Stimulated activated naive CD4-positive, alpha-beta T cell treated with Interleukin-2 at 50 U/mL for 16 hours (primary cell): ENCODE results near the gene CMSS1.

Experiments used
- DNase-seq: peaks from one replicate; lab custom pipeline; 2025; lab: John Stamatoyannopoulos, UW

CMSS1 gene

DNA sequence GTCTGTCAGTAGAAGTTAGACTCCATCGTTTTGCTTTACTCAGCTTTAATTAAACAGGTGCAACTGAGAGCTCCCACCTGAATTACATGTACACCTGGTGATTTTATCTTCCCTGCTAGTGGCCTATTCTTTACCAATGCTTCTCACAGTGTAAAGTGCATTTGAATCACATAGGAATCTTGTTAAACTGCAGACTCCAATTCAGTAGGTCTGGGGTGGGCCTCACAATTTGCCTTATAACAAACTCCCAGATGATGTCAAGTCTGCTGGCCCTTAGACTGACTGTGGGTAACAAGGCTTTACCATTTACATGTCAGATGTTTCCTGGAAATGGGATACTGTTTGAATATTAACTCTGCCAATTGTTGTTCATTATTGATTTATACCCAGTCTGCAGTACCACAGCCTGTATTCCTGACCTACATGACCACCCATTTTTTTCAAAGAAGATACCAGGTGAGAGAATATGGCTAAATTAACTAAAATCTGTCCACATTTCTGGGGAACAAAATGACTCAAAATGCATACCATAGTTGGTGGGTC is 37.2 kb downstream of the CMSS1 start:
- no peak for DNase-seq

DNA sequence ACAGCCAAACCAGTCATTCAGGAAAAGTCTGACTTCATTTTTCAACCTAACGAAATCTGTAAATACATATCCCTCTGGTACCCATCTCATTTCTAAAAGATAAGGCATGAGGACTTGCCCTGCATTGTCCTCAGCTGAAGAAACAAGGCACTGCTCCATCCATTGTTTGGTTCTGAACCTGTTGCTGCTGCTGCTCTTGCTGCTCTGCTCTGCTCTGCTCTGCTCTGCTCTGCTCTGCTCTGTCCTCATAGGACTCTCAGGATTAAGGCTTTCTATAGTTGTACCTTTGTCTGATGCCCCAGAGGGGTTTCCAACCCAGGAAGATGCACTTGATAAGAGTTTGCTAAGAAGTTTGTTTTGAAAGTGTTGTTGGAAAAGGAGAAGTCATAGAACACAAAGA is 38.2 kb downstream of the CMSS1 start:
- DNase-seq, result no peak

DNA sequence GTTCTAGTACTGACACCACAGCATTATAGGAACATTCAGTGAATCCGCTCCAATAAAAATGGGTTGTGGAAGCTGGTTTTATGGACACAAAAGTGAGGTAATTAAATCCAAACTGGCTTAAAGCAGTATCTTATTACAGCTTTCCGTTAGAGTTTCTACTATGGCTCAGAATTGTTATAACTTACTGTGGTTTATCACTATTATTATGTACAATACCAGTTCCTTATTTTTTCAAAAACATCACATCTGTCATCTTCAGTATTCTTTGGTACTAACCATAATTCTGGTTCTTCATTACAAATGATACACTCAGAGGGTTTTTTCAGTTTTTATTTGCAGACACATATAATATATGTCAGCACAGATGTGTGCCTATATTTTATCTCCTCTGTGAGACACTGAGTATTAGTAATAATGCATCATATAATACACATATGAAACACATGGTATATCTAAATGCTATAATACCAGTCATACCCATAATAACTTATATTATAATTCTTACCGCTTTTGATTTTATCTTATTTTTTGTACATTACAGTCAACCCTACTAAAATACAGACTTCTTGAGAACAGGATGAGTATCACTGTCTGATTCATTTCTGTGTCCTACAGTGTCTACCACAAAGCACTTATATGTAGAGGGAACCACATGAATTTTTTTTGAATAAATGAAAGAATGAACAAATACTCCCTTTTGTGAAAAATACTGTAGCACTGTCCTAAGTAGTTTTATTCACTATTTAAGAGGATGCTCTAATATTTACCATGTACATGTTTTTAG is 39.0 kb downstream of the CMSS1 start:
- no peak for DNase-seq

DNA sequence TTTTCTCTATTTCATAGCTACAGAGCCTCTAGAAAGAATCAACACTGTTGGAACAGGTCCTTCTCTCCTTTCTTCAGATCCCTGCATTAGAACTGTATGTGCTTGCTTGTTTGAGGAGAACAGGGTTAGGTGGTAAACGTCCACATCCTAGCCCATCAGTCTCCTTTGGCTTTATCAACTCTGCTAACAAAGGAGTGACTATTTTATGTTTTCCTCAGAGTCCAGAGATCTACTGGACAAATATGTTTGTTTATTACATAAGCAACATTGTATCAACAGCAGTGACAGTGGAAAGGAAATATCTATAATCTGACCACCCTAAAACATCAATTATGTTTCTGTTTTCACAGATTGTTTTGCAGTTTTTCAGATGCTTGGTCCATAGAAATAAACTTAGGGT is 39.6 kb downstream of the CMSS1 start:
- no peak for DNase-seq

DNA sequence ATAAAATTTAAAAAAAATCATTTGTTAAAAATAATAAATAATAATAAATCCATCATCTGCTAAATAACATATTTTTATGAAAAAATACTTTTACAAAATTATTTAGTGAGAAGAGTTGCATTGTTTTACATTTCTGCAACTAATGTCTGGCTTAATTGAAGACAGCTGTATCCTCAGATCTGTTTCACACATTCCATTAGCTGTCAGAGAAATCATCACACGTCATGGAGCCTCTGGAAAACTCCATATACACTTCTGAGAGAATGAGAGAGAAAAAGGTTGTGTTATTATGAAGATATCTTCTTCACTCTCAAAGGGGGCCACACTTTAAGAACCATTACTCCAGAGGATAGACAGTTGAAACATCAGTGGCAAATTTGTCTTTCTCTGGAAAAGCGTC is 40.8 kb downstream of the CMSS1 start:
- DNase-seq, result no peak

DNA sequence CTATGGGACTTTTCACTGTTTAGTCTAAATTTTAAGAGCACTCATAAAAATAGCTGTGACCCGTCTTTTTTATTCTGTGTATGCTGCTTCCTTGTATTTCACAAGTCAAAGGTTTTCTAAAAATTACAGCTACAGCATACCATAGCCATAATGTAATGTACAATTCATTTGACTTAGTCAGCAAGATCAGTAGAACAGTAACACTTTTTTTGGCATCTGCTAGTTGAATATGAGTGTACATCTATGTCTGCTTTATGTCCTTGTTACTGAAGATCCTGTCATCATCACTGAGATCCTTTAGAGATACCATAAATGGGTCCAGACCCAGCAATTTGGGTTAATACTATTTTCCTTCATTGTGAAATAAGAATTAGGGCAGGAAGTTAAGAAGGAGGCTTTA is 42.2 kb downstream of the CMSS1 start:
- no peak for DNase-seq

DNA sequence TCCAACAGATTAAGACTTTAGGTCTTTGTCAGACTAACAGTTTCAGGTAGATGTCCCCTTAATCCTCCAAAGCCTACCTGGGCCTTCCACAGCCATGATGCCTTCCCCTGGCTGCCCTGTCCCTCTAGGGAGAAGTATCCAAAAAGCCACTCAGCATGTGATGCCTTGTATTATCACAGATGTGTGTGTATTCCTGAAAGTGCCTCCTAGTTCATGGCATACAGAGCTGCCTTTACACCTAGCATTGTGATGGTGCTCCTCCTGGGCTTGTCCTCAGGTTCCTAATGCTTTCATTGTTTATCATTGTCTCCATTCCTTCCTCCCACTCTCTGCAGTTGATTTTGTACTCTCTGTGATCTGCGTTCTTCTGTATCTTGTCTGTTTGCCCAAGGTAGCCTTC is 43.6 kb downstream of the CMSS1 start:
- no peak for DNase-seq

DNA sequence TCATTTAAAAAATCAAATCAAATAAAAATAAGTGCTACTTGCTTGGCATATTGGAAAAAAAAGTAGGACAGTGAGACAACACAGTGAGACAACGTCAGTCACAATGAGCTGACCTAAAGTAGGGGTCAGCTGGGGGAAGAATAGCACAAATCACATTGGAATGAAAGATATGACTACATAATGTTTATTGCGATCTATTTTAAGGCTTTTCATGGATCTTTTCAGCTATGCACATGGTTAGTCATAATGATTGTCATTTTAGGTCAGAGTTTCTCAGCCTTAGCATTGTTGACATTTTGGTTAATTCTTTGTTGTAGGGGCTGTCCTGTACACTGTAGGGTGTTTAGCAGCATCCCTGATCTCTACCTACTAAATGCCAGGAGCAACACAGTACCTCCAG is 44.5 kb downstream of the CMSS1 start:
- DNase-seq, result no peak

DNA sequence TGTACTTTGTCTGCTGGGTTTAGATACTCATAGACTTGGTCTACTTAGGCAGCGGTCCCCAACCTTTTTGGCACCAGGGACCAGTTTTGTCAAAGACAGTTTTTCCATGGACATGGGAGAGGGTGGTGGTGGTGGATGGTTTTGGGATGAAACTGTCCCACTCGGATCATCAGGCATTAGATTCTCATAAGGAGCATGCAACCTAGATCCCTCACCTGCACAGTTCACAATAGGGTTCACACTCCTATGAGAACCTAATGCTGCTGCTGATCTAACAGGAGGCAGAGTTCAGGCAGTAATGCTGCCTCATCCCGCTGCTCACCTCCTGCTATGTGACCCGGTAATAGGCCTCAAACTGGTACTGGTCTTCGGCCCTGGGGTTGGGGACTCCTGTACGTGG is 45.3 kb downstream of the CMSS1 start:
- no peak for DNase-seq

DNA sequence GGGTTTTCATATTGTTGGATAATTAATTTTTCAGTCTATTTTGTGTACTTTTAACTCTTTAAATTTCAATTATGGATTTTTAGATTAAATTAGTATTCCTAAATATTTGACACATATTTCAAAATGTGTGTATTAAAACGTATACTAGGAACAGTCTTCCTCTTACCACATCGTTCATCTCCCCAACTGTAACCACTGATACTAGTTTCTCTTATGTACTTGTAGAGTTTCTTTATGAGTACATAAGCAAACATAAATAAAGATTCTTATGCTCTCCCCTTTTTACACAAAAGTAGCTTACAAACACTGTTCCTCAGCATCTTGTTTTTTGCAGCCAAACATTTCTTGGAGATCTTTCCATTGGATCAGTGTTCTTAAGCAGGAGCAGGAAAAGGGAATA is 45.9 kb downstream of the CMSS1 start:
- no peak for DNase-seq

DNA sequence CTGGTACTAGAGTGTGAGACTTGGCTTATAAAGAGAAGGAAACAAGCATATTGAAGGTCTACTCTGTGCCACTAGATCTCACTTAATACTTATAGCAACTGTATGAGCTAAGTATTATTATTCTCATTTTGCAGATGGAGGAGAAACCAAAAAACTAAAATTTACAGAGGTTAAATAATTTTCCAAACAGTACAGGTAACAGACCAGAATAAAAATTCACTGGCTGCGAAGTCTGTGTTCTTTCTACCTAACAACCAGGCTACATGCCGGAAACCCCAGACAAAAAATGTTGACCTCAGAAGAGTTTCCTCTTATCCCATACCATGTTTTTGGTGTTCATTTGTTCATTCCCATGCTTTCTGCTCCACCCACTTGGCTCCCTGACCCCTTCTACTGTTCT is 46.6 kb downstream of the CMSS1 start:
- no peak for DNase-seq

DNA sequence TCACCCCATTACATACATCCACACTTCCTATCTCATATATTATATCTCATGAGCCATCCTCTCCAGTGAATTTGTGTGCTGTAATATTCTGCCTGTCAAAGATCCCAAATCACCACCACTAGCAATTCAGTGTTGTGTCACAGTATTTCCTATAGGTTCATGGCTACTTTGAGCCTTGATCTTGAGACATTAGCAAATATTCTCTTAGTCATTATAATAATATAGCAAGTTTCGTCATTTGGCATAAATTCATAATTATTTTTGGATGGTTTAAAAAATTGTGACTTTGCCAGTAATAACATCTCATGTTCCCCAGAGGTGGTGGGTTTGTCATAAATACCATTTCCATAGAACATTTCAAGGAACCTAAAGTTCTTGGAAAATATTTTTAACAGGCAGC is 47.7 kb downstream of the CMSS1 start:
- no peak for DNase-seq

DNA sequence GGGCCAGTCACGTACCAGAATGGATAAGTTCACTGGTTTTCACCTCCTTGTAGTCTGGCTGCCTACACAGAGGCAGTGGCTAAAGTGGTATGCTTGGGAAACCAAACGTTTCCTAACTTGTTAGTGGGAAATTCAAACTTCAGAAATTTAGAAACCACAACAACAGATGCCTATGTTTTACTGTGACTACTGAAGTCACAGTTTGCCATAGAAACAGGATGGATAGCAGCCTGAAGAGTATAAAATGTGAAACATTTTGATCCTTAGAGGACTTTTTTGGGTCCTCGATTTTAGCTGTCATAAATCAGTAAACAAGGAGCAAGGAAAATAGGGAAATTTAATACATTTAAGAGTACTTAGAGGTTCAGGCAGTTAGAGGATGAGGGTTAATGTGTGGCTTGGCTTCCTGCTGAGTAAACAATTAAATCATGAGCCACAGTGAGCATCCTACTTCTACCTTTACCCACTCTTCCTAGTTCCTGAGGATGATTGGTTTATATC is 48.6 kb downstream of the CMSS1 start:
- no peak for DNase-seq

DNA sequence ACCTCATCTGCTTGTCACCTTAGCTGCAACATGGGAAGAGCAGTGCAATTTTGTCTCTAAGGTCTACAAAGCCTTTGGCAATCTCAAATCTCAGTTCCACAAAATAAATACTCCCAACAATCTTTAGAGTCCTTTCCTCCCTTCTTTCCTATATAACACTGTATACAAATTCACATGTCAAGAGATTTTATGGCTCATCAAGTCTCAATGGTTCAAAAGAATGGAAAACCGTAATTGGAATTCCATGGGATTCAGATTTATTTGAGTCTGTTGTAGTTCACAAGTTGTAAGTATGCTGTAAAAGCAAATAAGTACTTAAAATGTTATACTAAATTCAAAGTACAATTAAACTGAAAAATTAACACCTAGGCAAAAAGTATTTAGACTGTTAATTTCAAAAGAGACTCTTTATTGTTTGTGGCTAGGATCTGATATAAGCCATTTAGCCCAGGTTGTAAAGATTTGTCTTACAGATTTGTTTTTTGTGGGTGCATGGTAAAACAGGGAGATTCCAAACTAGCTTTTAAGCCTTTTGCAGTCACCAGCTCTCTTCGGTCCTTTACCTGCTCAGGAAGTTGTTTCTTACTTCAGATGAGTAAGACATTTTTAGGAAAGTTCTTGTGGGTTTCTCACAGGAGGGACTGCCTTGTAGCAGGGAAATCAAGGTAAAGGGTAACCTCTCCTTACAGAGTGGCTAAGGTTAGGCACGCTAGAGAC is 50.1 kb downstream of the CMSS1 start:
- DNase-seq, result no peak

DNA sequence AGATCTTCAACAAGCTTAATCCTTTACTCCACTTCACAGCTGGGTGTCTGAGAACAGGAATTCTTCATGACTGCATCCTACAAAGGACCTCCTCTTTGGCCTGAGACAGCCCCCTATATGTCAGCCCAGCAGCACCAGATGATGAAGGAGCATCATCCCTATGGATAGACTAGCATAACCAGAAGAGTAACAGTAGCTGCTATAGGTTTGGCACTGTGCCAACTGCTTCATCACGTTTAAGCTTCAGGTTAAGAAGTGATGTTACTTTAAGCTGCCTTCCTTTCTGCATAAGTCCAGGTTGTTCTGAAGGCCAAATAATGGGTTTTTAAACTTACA is 50.6 kb downstream of the CMSS1 start:
- DNase-seq, result no peak

DNA sequence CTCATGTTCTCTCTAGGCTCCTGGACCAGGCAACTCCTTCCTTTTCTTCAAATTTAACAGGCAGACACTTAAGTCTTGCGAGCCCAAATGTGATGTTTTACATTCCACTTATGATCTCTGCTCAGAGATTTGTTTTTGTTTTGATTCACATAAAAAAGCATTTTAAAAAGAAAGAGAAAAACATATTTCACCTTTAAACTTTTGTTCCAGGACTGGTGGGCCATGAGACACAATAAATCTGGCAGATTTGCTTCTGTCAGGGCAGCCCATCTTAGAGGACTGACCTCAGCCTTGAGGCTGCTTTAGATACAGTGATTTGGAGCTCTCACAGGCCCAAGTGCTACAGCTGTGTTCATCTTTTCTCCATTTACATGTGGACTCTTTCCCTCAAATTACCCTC is 52.0 kb downstream of the CMSS1 start:
- no peak for DNase-seq

DNA sequence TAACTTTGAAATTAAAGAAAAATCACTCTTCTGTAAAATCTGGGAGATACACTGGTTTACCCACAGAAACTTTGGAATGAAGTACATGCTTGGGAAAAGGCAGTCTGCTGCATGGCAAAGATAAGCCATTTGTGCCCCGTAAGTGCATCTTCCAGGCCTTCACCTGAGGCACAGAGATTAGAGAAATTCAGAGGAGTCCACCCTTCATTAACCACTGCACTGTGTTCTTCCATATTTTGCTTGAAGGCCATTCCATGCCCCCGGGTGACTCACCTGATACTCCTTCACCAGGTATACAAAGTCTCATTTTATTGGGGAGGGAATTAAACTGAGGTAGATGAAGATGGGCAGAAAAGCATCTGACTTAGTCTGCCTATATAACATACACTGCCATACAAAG is 53.0 kb downstream of the CMSS1 start:
- no peak for DNase-seq

DNA sequence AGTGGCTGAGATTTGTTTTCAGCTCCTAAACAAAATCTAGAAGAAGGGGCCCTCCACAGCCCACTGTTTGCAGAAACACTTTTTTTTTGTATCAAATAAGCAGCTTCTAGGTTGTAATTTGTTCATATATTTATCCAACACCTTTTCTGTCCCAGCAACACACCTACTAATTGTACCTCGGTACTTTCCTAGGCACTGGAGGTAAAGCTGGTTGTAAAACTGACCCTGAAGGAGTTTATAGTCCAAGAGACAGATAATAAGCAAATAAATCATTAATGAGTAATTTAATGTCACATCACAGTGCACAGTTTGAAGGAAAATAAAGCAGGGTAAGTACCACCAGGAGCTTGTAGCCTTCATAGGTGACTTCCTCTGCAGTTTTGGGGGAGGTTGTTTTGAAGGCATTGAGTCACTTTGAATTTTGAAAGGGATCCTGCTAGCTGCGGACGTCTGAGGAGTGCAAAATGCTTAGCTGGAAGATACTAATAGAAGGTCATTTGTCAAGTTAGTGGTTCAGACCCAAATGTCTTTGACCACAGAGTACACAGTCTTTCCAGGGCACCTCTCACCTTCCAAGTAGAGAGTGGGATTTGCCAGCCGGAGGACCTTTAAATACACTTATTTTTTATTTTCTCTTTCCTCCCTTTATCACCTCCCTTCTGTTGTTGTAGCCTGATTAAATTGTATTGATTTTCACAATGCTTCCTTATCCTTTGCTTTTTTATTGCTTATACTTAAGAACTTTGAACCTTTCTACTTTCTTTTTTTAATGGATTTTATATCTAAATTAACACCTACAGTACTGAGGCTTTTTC is 53.8 kb downstream of the CMSS1 start:
- no peak for DNase-seq

DNA sequence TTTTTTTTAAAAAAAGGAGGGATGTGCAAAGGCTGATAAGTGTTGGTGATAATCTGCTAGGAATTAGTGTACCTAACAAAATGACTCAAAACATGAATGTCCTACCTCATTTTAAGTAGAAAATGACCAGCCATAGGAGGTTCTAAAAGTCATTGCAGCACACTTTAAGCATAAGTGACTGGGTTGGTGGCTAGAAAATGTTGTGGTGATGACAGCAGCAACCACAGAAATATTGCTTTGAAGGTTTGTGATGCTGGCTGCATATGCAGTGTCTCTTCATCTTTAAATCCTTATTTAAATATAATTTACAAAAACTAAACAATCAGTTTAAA is 55.2 kb downstream of the CMSS1 start:
- no peak for DNase-seq

DNA sequence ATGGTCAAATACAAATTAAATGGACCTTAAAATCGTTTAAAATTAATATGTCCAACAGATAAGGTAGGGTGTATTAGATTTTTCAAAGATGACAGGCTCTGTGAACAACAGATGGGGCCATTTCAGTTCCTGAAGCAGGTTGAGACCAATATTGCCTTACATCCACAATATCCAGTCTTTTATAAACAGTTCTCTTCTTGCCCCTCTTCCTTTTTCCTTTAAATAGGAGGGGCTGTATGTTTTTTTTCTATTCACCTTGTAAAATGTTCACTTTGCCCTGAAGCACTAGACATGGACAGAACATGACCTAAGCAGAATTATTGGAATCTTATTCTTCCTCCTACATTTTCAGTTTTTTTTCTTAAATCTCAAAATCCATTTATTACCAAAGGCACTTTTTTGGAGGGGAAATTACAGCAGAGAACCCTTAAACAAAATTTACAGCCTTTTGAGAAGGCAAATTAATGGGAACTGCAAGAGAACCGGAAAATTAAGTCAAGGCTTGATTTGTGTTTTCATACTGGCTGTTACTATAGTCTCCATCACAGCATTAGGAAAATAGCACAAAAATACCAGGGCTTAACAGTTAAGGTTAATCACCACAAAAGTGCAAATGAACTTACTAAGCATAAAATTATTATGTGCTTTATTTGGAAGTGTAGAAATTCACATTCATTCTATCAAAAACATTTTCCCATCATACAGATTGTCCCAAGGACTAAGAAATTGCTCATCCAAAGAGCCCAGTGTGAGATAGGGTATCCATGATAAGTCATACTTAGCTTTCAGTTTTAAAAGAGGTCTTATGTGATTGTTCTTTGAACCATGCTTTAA is 55.8 kb downstream of the CMSS1 start:
- no peak for DNase-seq

DNA sequence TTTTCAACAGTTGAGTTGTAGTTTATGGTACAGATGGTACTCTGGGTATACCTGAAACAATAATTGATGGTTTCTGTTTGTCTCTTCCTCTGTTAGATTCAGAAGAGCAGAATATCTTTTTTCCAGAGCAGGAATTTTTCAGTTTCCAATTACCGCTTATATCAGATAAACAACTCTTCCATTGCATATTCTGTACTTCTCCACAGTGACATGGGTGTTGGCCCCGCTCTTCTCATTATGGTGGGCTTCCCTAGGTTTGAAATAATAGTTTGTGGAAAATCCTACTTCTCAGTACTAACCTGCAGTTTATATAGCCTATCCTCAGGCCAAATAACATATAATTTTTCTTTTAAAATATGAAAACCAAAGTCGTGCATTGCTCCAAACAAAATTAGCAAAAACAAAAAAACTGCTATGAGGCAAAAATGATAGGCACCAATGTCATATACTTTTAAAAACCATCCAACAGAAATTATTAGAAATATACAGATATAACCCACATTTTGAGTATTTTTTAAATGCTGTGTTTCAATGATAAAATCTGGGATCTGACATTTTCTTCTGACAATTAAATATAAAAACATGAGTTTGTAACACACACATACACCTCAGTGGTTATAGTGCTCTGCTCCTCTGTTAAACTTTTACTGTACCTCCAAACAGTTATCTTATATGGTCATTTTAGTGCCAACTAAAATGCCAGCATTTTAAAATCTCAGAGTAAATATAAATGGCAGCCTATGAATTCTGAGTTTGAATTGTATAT is 56.8 kb downstream of the CMSS1 start:
- no peak for DNase-seq
